Spinal cord (tissue), 10 donors: Measurements from ENCODE around the gene ABI1. TPM values are rescaled to one million over a fixed set of nuclear protein-coding genes. Genes with fewer than 3 reads are reported as not detected.

Source experiments
- DNase-seq, 6 donors: peaks; one replicate each; pipeline versions ENCODE4 v3.0.0 to v3.0.0-alpha.2; 2013 to 2015; ENCODE audit warnings: low spot score in 6 of 6, low read depth in 4 of 6
- H3K27ac ChIP-seq: one replicate; pipeline ENCODE4 v1.5.1; 2013; ENCODE audit warnings: low read depth, low read length, control low read depth
- H3K27me3 ChIP-seq: one replicate; pipeline ENCODE4 v1.6.1; 2013; ENCODE audit warnings: low read length; ENCODE audit not compliant: control insufficient read depth, insufficient read depth
- H3K36me3 ChIP-seq: one replicate; pipeline ENCODE4 v1.6.1; 2013; ENCODE audit warnings: low read length; ENCODE audit not compliant: control insufficient read depth, insufficient read depth
- H3K4me1 ChIP-seq: one replicate; pipeline ENCODE4 v1.6.1; 2013; ENCODE audit warnings: low read length; ENCODE audit not compliant: control insufficient read depth, insufficient read depth
- H3K4me3 ChIP-seq: one replicate; pipeline ENCODE4 v1.5.1; 2013; ENCODE audit warnings: low read depth, low read length, control low read depth
- H3K9me3 ChIP-seq: one replicate; pipeline ENCODE4 v1.6.1; 2013; ENCODE audit warnings: low read length; ENCODE audit not compliant: control insufficient read depth, insufficient read depth
- WGBS: methylation state at CpG from one replicate; pipeline ENCODE4 v1.1.5; 2013; ENCODE audit warnings: missing lambda C conversion rate; ENCODE audit not compliant: insufficient coverage; 5-methylcytosine and 5-hydroxymethylcytosine counted together
- polyA plus RNA-seq, 2 donors: library from polyadenylated mRNA; unstranded; fragments of 120-200 nt; gene quantifications; one replicate each; pipeline ENCODE4 v1.2.1, GENCODE V29; 2013; ENCODE audit not compliant: insufficient read length in 2 of 2
- small RNA-seq: library from RNA; depleted of rRNA; stranded (forward); fragments of <200 nt; gene quantifications from one replicate; pipeline ENCODE3, GENCODE V24; 2014; ENCODE audit warnings: low replicate concordance
- total RNA-seq, 2 donors: library from RNA; depleted of rRNA in 1 of 2; stranded (reverse); fragments of 120-200 nt in 1 of 2; fragments of >200 nt in 1 of 2; gene quantifications; one replicate each; pipeline versions ENCODE4 v1.2.3 to v1.2.4, GENCODE V29; 2013 to 2014
- donor health status: healthy.

The ABI1 gene
- total and polyA plus RNA-seq, 4 donors: 60.3 to 87.0 (median 76.2) TPM

- no peaks in the 10 kb centered on the region for H3K27me3 ChIP-seq
- H3K27ac ChIP-seq: peak within 1 kb of the TSS; percentile 84
- H3K4me1 ChIP-seq: peaks cover 17% of the 10 kb centered on the region
- no peaks in the 10 kb centered on the region for H3K9me3 ChIP-seq
- under 1% methylated on average over 82 of the region's 82 CpGs for WGBS
- H3K4me3 ChIP-seq: peak within 1 kb of the TSS; percentile 87
- peaks cover 3% of the 10 kb centered on the region for H3K36me3 ChIP-seq
- peak; percentile 57 to 92 (median 65) for DNase-seq
These were observed 163.4 kb downstream of the ABI1 start, which contains the start of gene PDSS1 for GRCh38 chr10:26697163-26697921. Gene PDSS1 (plus strand): TSS chr10:26697701. CDS start chr10:26697712, 11 bp downstream.

- no peaks in the 10 kb centered on the region for H3K27me3 ChIP-seq
- 30% methylated on average over 5 of the region's 11 CpGs for WGBS
- peak in 2 of 6 donors; percentile 5 to 23 for DNase-seq
These were observed 164.0 kb downstream of the ABI1 start for GRCh38 chr10:26696786-26697162.

More at GRCh38 chr10:26696786-26697162, 164.0 kb downstream of the ABI1 start:
- H3K36me3 ChIP-seq: peaks cover 2% of the 10 kb centered on the region
- peak overlapping the region; percentile 84 for H3K27ac ChIP-seq
- H3K4me3 ChIP-seq: peak overlapping the region; percentile 87
- no peaks in the 10 kb centered on the region for H3K9me3 ChIP-seq
- H3K4me1 ChIP-seq: peaks cover 17% of the 10 kb centered on the region

Small RNA genes lying within 50 kb of the gene (small RNA-seq; reads per million reads assigned to genes)
- not detected for gene RF00191
- gene RNU6-946P: not detected

Other genes starting within 250 kb of the ABI1 start
- 10 to 100 TPM; 10.1 to 11.6 TPM for gene PDSS1, start 163.3 kb downstream of the ABI1 start, total RNA-seq
- gene PDSS1, start 163.3 kb downstream of the ABI1 start, polyA plus RNA-seq: 10 to 100 TPM; 14.7 to 17.5 TPM
- 10 to 100 TPM; 17.1 to 27.1 TPM for gene ANKRD26, start 239.5 kb upstream of the ABI1 start, total RNA-seq
- gene ANKRD26, start 239.5 kb upstream of the ABI1 start, polyA plus RNA-seq: 10 to 100 TPM; 12.6 to 13.7 TPM